Stimulated activated CD4-positive, alpha-beta T cell treated with anti-CD3 and anti-CD28 coated beads, Interleukin-2, amount 100 ng/mL, for 48 hours (primary cell): ENCODE measurements around the gene ITGB6.
"Not testable (repeated sequence)": the region's sequence is repeated elsewhere in the genome, so short reads cannot be mapped to it uniquely, and the experiment has no call there.

Experiments
- DNase-seq, 2 donors: peaks; one replicate each; pipeline ENCODE4 v3.0.0-alpha.2; 2020

Gene ITGB6

GRCh38 chr2:160137464-160137863 lies 62.6 kb downstream of the ITGB6 start:
- no peak for DNase-seq

GRCh38 chr2:160132761-160133160 lies 67.3 kb downstream of the ITGB6 start:
- no peak for DNase-seq

- no peak for DNase-seq
Measured at GRCh38 chr2:160126756-160127155, 73.3 kb downstream of the ITGB6 start.

GRCh38 chr2:160126315-160126714 lies 73.8 kb downstream of the ITGB6 start:
- no peak for DNase-seq

- DNase-seq, result no peak
Measured at GRCh38 chr2:160125828-160126227, 74.2 kb downstream of the ITGB6 start.

GRCh38 chr2:160125366-160125765 lies 74.7 kb downstream of the ITGB6 start:
- DNase-seq, result no peak

- no peak for DNase-seq
Measured at GRCh38 chr2:160124571-160124970, 75.5 kb downstream of the ITGB6 start.

GRCh38 chr2:160114721-160115120 lies 85.4 kb downstream of the ITGB6 start:
- not testable (repeated sequence) for DNase-seq

GRCh38 chr2:160114020-160114419 lies 86.1 kb downstream of the ITGB6 start:
- no peak for DNase-seq

GRCh38 chr2:160111951-160112798 lies 87.9 kb downstream of the ITGB6 start:
- no peak for DNase-seq

- DNase-seq, result no peak
Measured at GRCh38 chr2:160110674-160111239, 89.3 kb downstream of the ITGB6 start.

GRCh38 chr2:160109939-160110673 lies 90.0 kb downstream of the ITGB6 start:
- peak; percentile 43 to 48 for DNase-seq

GRCh38 chr2:160109243-160109642 lies 90.8 kb downstream of the ITGB6 start:
- DNase-seq, result no peak

- no peak for DNase-seq
Measured at GRCh38 chr2:160108646-160109045, 91.4 kb downstream of the ITGB6 start.

- no peak for DNase-seq
Measured at GRCh38 chr2:160105366-160105765, 94.7 kb downstream of the ITGB6 start.

- DNase-seq, result no peak
Measured at GRCh38 chr2:160104115-160104514, 96.0 kb downstream of the ITGB6 start.

- DNase-seq, result no peak
Measured at GRCh38 chr2:160097326-160097725, 102.7 kb downstream of the ITGB6 start.

GRCh38 chr2:160096409-160096808 lies 103.7 kb downstream of the ITGB6 start:
- no peak for DNase-seq

- DNase-seq, result no peak
Measured at GRCh38 chr2:160092445-160092844, 107.6 kb downstream of the ITGB6 start.

GRCh38 chr2:160091381-160091780 lies 108.7 kb downstream of the ITGB6 start:
- no peak for DNase-seq

- DNase-seq, result peak in 1 of 2 donors; percentile 14
Measured at GRCh38 chr2:160087854-160088745, 112.0 kb downstream of the ITGB6 start.

- DNase-seq, result no peak
Measured at GRCh38 chr2:160085662-160086061, 114.4 kb downstream of the ITGB6 start.
